Activated CD8-positive, alpha-beta T cell treated with anti-CD3 and anti-CD28 coated beads for 36 hours (primary cell): ENCODE measurements around the gene ZBTB16. TPM values are rescaled to one million over a fixed set of nuclear protein-coding genes. Genes with fewer than 3 reads are reported as not detected.

Experiments
- ATAC-seq: fragments of 200-7000 bp; cut with Tn5 transposase; one replicate; pipeline ENCODE4 v1.10.0; 2021; ENCODE audit warnings: mild to moderate bottlenecking, moderate library complexity
- CTCF ChIA-PET: fragments of 350-600 bp; sonication (Branson Sonifier 250); formaldehyde crosslinking; loops from one replicate; lab custom pipeline; 2021; ENCODE audit warnings: antibody characterized with exemption; lab: Charles Lee
- POLR2A ChIA-PET: fragments of 350-600 bp; sonication (Branson Sonifier 250); formaldehyde crosslinking; loops from one replicate; lab custom pipeline; 2021; ENCODE audit warnings: antibody characterized with exemption; lab: Charles Lee
- DNase-seq: peaks from one replicate; pipeline ENCODE4 v3.0.0-alpha.2; 2020
- H3K27ac Mint-ChIP-seq: one replicate; pipeline ENCODE4 v1.8.0; 2021; ENCODE audit warnings: mild to moderate bottlenecking, mixed read lengths
- H3K27me3 Mint-ChIP-seq: one replicate; pipeline ENCODE4 v1.8.0; 2021; ENCODE audit warnings: mixed read lengths
- H3K36me3 Mint-ChIP-seq: one replicate; pipeline ENCODE4 v1.8.0; 2021; ENCODE audit warnings: low read depth, mixed read lengths
- H3K4me1 Mint-ChIP-seq: one replicate; pipeline ENCODE4 v1.8.0; 2021; ENCODE audit warnings: low read depth, mixed read lengths
- H3K4me3 Mint-ChIP-seq: one replicate; pipeline ENCODE4 v1.8.0; 2021; ENCODE audit warnings: mild to moderate bottlenecking, moderate library complexity, mixed read lengths
- H3K9me3 Mint-ChIP-seq: one replicate; pipeline ENCODE4 v1.8.0; 2021; ENCODE audit warnings: mixed read lengths
- intact Hi-C: fragments of 100-400 bp; cut with micrococcal nuclease; formaldehyde crosslinking; loops from one replicate; pipeline ENCODE4 v1.10.0; 2022
- total RNA-seq, 2 experiments: library from RNA; stranded (reverse); gene quantifications; one replicate each; pipeline ENCODE4 v1.2.3, GENCODE V29; 2021
- TF ChIP-seq, protein P1 (sequence below): fragments of 200-600 bp; IDR thresholded peaks from one replicate; pipeline ENCODE4 v1.8.0; 2022; ENCODE audit warnings: antibody characterized with exemption, mild to moderate bottlenecking

The ZBTB16 gene
- total RNA-seq, 2 experiments from 2014 or later: 9.5 to 10.1 TPM

DNA sequence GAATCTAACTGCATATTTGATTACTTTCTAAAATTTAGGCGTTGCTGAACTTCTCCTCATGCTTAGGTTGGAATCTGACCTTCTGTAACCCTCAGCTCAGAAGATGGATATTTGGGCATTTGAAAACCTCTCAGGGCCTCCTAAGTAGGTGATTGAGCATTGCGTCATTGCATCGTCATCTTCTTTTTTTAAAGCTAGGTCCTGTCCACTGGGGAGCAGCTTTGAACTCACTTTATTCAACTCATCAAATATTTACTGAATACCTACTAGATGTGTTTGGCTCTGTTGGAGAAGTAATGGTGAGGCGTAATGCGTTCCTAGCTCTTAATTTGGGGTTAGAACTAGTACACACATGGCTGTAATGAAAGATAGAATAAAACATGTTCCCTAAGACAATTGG is 56.8 kb downstream of the ZBTB16 start:
- intact Hi-C loops: no loop called here
- DNase-seq: no peak
- Mint-ChIP-seq H3K36me3 (no peaks in the 10 kb centered on the region), H3K9me3 (no peaks in the 10 kb centered on the region), H3K4me3 (no peak overlapping the region), H3K27ac (no peak overlapping the region), H3K4me1 (peaks cover 5% of the 10 kb centered on the region), H3K27me3 (peaks cover 17% of the 10 kb centered on the region)
- TF ChIP-seq, protein P1, sequence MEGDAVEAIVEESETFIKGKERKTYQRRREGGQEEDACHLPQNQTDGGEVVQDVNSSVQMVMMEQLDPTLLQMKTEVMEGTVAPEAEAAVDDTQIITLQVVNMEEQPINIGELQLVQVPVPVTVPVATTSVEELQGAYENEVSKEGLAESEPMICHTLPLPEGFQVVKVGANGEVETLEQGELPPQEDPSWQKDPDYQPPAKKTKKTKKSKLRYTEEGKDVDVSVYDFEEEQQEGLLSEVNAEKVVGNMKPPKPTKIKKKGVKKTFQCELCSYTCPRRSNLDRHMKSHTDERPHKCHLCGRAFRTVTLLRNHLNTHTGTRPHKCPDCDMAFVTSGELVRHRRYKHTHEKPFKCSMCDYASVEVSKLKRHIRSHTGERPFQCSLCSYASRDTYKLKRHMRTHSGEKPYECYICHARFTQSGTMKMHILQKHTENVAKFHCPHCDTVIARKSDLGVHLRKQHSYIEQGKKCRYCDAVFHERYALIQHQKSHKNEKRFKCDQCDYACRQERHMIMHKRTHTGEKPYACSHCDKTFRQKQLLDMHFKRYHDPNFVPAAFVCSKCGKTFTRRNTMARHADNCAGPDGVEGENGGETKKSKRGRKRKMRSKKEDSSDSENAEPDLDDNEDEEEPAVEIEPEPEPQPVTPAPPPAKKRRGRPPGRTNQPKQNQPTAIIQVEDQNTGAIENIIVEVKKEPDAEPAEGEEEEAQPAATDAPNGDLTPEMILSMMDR: no peak
- ChIA-PET POLR2A (interaction anchor here (1.3 kb wide), 1 partner anchor 26 kb away, joined by 3 read pairs; no protein-coding TSS in a partner anchor), CTCF (interaction anchor here (1.1 to 1.8 kb wide), 3 partner anchors 8 to 145 kb away, joined by 3 to 7 read pairs (median 6); no protein-coding TSS in a partner anchor)
- no peak for ATAC-seq

DNA sequence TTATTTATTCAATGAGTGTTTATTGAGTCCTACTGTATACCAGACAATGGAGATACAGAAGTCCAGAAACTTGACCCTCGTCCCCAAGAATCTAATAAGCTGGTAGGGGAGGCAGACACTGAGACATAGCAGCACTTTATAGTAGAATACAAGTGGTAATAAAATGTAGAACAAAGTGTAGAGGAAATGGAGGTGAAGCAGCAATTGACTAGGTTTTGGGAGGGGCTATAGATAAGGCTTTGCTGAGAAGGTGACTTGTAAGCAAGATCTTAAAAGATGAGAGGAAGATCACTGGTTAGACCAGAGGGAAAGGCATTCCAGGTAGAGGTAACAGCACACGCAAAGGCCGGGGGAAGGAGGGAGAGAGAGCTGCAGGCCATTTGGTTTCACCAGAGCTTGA is 57.3 kb downstream of the ZBTB16 start:
- no peak overlapping the region for H3K27ac Mint-ChIP-seq
- POLR2A ChIA-PET: interaction anchor here (1.3 kb wide), 1 partner anchor 26 kb away, joined by 3 read pairs; no protein-coding TSS in a partner anchor
- intact Hi-C loops: no loop called here

DNA sequence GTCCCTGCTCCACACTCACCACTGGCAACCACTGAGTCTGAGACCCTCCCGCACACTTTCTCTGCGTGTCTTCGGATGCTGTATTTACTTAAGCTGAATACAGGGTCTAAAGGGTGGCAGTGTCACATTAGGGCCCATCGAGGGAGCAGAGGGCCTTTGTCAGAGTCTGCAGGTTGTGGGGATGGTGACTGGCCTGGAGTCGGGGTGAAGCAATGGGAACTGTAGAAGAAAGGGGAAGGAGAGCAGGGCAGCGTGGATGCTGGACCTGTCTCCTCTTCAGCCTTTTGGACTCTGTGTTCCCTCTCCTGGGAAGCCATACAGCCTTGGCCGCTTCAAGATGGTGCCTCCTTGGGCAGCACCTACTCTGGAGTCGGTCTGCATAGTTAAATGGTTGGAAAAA is 61.1 kb downstream of the ZBTB16 start:
- TF ChIP-seq, protein P1: no peak
- POLR2A ChIA-PET: interaction anchor here (0.5 kb wide), 1 partner anchor 171 kb away, joined by 3 read pairs; no protein-coding TSS in a partner anchor
- CTCF ChIA-PET: no interaction called here
- Mint-ChIP-seq H3K27me3 (peaks cover 5% of the 10 kb centered on the region), H3K27ac (no peak overlapping the region), H3K9me3 (no peaks in the 10 kb centered on the region), H3K4me3 (no peak overlapping the region), H3K36me3 (no peaks in the 10 kb centered on the region), H3K4me1 (peaks cover 4% of the 10 kb centered on the region)
- DNase-seq: no peak
- intact Hi-C loops: no loop called here
- no peak for ATAC-seq

More for the DNA sequence above, 57.3 kb downstream of the ZBTB16 start:
- ATAC-seq (no peak), DNase-seq (no peak)
- peaks cover 2% of the 10 kb centered on the region for H3K4me1 Mint-ChIP-seq
- CTCF ChIA-PET: interaction anchor here (1.1 to 1.8 kb wide), 3 partner anchors 9 to 145 kb away, joined by 3 to 7 read pairs (median 6); no protein-coding TSS in a partner anchor
- TF ChIP-seq, protein P1: no peak
- no peaks in the 10 kb centered on the region for H3K9me3 Mint-ChIP-seq
- H3K27me3 Mint-ChIP-seq: peaks cover 17% of the 10 kb centered on the region
- no peaks in the 10 kb centered on the region for H3K36me3 Mint-ChIP-seq
- no peak overlapping the region for H3K4me3 Mint-ChIP-seq

DNA sequence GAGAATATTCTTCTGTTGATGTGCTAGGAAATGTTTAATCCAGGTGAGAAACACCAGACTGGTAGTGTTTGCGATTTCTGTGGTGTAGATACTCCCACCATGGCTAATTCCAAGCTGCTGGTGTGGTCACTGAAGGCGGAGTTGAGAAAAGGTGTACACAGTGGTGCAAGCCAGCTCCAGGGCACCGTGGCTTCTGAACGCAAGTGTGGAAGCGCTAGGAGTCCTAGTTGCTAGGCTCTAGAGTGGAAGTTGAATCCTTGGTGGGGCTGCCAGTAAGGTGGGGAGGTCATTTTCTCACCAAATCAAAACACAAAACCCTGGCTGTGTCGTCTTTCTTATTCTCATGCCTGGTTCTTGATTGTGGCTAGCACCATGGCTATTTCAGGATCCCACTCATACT is 61.6 kb downstream of the ZBTB16 start:
- H3K4me3 Mint-ChIP-seq: no peak overlapping the region
- ATAC-seq (no peak), DNase-seq (no peak)
- no peaks in the 10 kb centered on the region for H3K36me3 Mint-ChIP-seq
- H3K27me3 Mint-ChIP-seq: peaks cover 5% of the 10 kb centered on the region
- H3K4me1 Mint-ChIP-seq: peaks cover 4% of the 10 kb centered on the region
- ChIA-PET POLR2A (interaction anchor here (0.5 to 1.1 kb wide), 2 partner anchors 18 to 170 kb away, joined by 3 read pairs; no protein-coding TSS in a partner anchor), CTCF (no interaction called here)
- no peaks in the 10 kb centered on the region for H3K9me3 Mint-ChIP-seq
- no peak overlapping the region for H3K27ac Mint-ChIP-seq
- intact Hi-C loops: no loop called here
- TF ChIP-seq, protein P1: no peak

DNA sequence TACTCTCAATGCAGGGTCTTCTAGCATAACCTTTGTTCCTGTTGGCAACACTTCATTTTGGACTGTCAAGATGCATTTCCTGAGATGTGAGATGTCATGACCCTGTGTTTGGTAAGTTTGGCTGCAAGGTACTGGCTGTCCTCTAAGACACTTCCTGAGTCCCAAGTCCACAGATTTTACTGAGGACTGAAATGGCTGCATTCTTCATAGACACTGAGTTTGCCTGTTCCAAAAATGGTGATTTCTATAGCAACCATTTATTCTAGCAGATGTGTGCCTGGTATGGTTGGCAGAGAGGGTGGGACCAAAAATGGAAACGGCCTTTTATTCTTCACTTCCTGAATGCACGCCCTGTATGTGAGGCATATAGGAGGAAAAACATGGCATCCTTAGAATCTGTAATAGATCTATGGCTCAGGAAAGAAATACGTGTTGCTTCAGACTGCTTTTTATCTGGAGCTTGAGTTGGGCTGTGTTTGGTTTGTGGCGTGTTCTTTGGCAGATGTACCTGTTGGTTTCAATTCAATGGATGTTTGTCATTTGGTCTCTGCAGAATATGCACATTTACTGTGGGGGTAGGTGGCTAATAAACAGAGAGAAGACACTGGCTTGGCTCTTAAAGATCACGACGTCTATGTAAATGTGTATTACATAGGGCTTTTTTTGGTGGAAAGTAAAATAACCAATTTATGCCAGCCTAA is 62.4 kb downstream of the ZBTB16 start:
- Mint-ChIP-seq H3K4me1 (peaks cover 2% of the 10 kb centered on the region), H3K36me3 (no peaks in the 10 kb centered on the region), H3K27ac (no peak overlapping the region), H3K9me3 (no peaks in the 10 kb centered on the region), H3K4me3 (no peak overlapping the region), H3K27me3 (peaks cover 3% of the 10 kb centered on the region)
- intact Hi-C loops: no loop called here
- TF ChIP-seq, protein P1: no peak
- ATAC-seq (no peak), DNase-seq (no peak)
- CTCF ChIA-PET: no interaction called here
- POLR2A ChIA-PET: interaction anchor here (1.1 kb wide), 1 partner anchor 18 kb away, joined by 3 read pairs; no protein-coding TSS in a partner anchor
